ENCODE results near the gene CCDC178.

The CCDC178 gene

DNA sequence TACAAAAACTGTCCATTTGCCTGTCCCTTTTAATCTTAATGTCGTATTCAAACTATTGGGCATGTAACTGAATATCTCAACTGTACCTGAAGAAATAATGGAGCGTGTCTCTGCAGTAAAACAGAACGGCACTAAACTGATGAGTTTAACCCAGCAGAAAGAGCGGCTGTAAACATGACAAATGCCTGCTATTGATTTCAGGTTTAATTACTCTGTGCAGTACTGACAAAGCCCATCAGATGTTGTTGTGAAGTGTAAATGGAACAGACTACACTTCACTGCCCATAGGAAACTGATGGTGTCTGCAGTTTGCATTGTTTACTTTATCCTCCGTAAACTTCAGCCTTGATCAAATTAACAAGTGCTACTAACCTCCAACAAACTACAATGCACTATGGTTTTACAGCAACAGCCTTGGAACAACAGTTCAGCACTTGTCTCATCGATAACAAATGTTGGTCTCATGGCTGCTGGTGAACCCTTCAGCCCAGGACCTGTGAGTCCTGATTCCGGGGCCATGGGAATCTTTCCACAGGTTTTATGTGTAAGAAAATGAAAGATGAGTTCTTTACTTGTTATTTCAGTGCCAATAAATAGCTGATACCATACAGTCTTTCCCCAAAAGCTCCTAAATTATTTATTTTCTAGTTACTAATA, 316.5 kb downstream of the CCDC178 start:
- no peak overlapping the region for H2BK120ac ChIP-seq (ENCODE audit: insufficient read depth, low read length, poor library complexity)
- no peaks in the 10 kb centered on the region for H3K79me1 ChIP-seq (ENCODE audit: low read length)
- H3K4me3 ChIP-seq (ENCODE audit: low read depth, low read length), result no peak overlapping the region
- no peak overlapping the region for H3K4me2 ChIP-seq (ENCODE audit: low read length)
- no peak overlapping the region for H3K4ac ChIP-seq (ENCODE audit: low read depth, low read length)
- H2AK5ac ChIP-seq (ENCODE audit: low read length), result no peak overlapping the region
- no peaks in the 10 kb centered on the region for H3K4me1 ChIP-seq (ENCODE audit: control insufficient read depth in 1 of 2, insufficient read depth in 2 of 2, low read length in 2 of 2)
- H3K9ac ChIP-seq (ENCODE audit: low read length), result no peak overlapping the region
- no peaks in the 10 kb centered on the region for H3K27me3 ChIP-seq (ENCODE audit: insufficient read depth, low read length)
- H3K36me3 ChIP-seq (ENCODE audit: control insufficient read depth in 1 of 2, insufficient read depth in 2 of 2, low read length in 2 of 2), result no peaks in the 10 kb centered on the region
- no peak overlapping the region for H2AFZ ChIP-seq (ENCODE audit: insufficient read depth, low read length, poor library complexity)
- no peak overlapping the region for H3K23ac ChIP-seq (ENCODE audit: low read length)
- no peak overlapping the region for H3K27ac ChIP-seq (ENCODE audit: low read depth, low read length)
- no peak overlapping the region for H4K12ac ChIP-seq (ENCODE audit: low read depth, low read length)
- H4K8ac ChIP-seq (ENCODE audit: low read depth, low read length), result no peak overlapping the region
- H3K9me3 ChIP-seq (ENCODE audit: insufficient read depth, low read depth, low read length), result no peaks in the 10 kb centered on the region
- no peak overlapping the region for H2BK5ac ChIP-seq (ENCODE audit: low read depth, low read length, poor library complexity)
- no CpG with 5 or more reads among the region's 7 CpGs for WGBS (ENCODE audit: extremely low coverage, insufficient coverage, insufficient read length)
- no peaks in the 10 kb centered on the region for H3K79me2 ChIP-seq (ENCODE audit: control insufficient read depth, insufficient read depth, low read length, poor library complexity)
- no peak overlapping the region for H2BK12ac ChIP-seq (ENCODE audit: low read length)
- H4K91ac ChIP-seq (ENCODE audit: low read depth, low read length), result no peak overlapping the region
- H3K14ac ChIP-seq (ENCODE audit: low read length), result no peak overlapping the region
- H3K18ac ChIP-seq (ENCODE audit: low read length), result no peak overlapping the region
- DNase-seq, result no peak

DNA sequence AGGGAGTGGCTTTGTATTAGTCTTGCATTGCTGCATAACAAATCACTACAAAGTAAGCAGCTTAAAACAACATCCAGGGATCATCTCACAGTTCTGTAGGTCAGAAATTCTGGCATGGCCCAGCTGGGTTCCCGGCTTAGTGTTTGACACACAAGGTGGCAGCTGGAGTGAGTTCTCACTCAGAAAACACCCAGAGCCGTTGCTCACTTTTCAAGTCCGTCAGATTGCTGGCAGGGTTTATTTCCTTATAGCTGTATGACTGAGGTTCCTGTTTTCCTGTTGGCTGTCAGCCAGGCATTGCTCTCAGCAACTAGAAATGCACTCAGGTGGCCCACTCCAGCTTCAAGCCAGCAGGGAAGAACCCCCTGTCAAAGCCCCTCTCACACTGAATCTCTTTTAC, 324.1 kb downstream of the CCDC178 start:
- Histone ChIP-seq H2BK12ac (ENCODE audit: low read length) (no peak overlapping the region), H3K14ac (ENCODE audit: low read length) (no peak overlapping the region), H4K12ac (ENCODE audit: low read depth, low read length) (no peak overlapping the region), H3K4me1 (ENCODE audit: control insufficient read depth in 1 of 2, insufficient read depth in 2 of 2, low read length in 2 of 2) (no peaks in the 10 kb centered on the region), H3K79me1 (ENCODE audit: low read length) (no peaks in the 10 kb centered on the region), H3K18ac (ENCODE audit: low read length) (no peak overlapping the region), H2AK5ac (ENCODE audit: low read length) (no peak overlapping the region), H3K36me3 (ENCODE audit: control insufficient read depth in 1 of 2, insufficient read depth in 2 of 2, low read length in 2 of 2) (no peaks in the 10 kb centered on the region), H4K8ac (ENCODE audit: low read depth, low read length) (no peak overlapping the region), H3K79me2 (ENCODE audit: control insufficient read depth, insufficient read depth, low read length, poor library complexity) (no peaks in the 10 kb centered on the region), H2BK5ac (ENCODE audit: low read depth, low read length, poor library complexity) (no peak overlapping the region), H3K9me3 (ENCODE audit: insufficient read depth, low read depth, low read length) (no peaks in the 10 kb centered on the region), H3K23ac (ENCODE audit: low read length) (no peak overlapping the region), H3K9ac (ENCODE audit: low read length) (peak overlapping the region; percentile 5), H3K4me2 (ENCODE audit: low read length) (no peak overlapping the region), H4K91ac (ENCODE audit: low read depth, low read length) (no peak overlapping the region), H2AFZ (ENCODE audit: insufficient read depth, low read length, poor library complexity) (no peak overlapping the region), H3K4me3 (ENCODE audit: low read depth, low read length) (no peak overlapping the region), H3K27ac (ENCODE audit: low read depth, low read length) (no peak overlapping the region), H2BK120ac (ENCODE audit: insufficient read depth, low read length, poor library complexity) (no peak overlapping the region), H3K27me3 (ENCODE audit: insufficient read depth, low read length) (no peaks in the 10 kb centered on the region), H3K4ac (ENCODE audit: low read depth, low read length) (no peak overlapping the region)
- DNase-seq, result no peak
- WGBS (ENCODE audit: extremely low coverage, insufficient coverage, insufficient read length), result no CpG with 5 or more reads among the region's 3 CpGs

DNA sequence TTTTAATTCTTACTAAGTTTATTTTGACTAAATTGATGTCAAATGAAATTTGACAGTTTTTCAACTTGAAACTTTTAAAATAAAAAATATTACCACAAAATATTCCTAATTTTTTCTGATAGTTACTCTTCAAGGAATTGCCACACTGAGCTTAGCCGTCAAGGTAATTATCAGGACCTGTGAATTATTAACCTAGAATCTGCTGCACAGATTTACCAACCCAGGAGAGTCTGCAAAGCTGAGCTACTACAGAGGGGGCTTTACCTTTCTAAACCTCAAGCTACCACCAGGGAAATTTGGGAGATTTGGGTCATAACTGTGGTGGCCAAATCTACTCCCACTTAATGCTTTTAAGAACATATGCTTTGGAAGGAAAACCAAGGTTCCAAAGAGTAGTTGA, 324.6 kb downstream of the CCDC178 start:
- Histone ChIP-seq H3K4me3 (ENCODE audit: low read depth, low read length) (no peak overlapping the region), H2BK5ac (ENCODE audit: low read depth, low read length, poor library complexity) (no peak overlapping the region), H3K79me2 (ENCODE audit: control insufficient read depth, insufficient read depth, low read length, poor library complexity) (no peaks in the 10 kb centered on the region), H3K9ac (ENCODE audit: low read length) (no peak overlapping the region), H4K12ac (ENCODE audit: low read depth, low read length) (no peak overlapping the region), H2BK12ac (ENCODE audit: low read length) (no peak overlapping the region), H3K27ac (ENCODE audit: low read depth, low read length) (no peak overlapping the region), H3K9me3 (ENCODE audit: insufficient read depth, low read depth, low read length) (no peaks in the 10 kb centered on the region), H3K36me3 (ENCODE audit: control insufficient read depth in 1 of 2, insufficient read depth in 2 of 2, low read length in 2 of 2) (no peaks in the 10 kb centered on the region), H4K8ac (ENCODE audit: low read depth, low read length) (no peak overlapping the region), H3K4me1 (ENCODE audit: control insufficient read depth in 1 of 2, insufficient read depth in 2 of 2, low read length in 2 of 2) (no peaks in the 10 kb centered on the region), H3K18ac (ENCODE audit: low read length) (no peak overlapping the region), H3K14ac (ENCODE audit: low read length) (no peak overlapping the region), H3K79me1 (ENCODE audit: low read length) (no peaks in the 10 kb centered on the region), H3K23ac (ENCODE audit: low read length) (no peak overlapping the region), H2BK120ac (ENCODE audit: insufficient read depth, low read length, poor library complexity) (no peak overlapping the region), H3K4ac (ENCODE audit: low read depth, low read length) (no peak overlapping the region), H3K4me2 (ENCODE audit: low read length) (no peak overlapping the region), H2AK5ac (ENCODE audit: low read length) (no peak overlapping the region), H3K27me3 (ENCODE audit: insufficient read depth, low read length) (no peaks in the 10 kb centered on the region), H4K91ac (ENCODE audit: low read depth, low read length) (no peak overlapping the region), H2AFZ (ENCODE audit: insufficient read depth, low read length, poor library complexity) (no peak overlapping the region)
- no CpG with 5 or more reads among the region's 1 CpG for WGBS (ENCODE audit: extremely low coverage, insufficient coverage, insufficient read length)
- no peak for DNase-seq

DNA sequence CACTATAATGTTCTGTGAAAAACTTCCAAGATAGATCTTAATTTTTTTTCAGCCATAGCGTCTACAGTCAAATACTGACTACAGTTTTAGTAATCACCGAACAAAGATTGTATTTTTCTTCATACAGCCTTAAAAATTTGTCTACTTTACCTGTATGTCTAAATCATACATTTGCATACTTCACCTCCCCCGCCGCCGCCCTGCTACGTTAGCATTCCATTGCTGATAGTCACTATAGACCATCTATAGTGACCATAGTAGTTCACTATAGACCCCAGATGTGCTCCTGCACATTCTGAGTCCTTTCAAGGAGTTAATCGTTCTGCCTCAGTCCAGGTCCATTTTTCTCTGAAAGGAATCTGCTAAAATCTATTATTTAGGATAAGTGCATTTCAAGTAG, 325.0 kb downstream of the CCDC178 start:
- no peaks in the 10 kb centered on the region for H3K27me3 ChIP-seq (ENCODE audit: insufficient read depth, low read length)
- no peak overlapping the region for H2AFZ ChIP-seq (ENCODE audit: insufficient read depth, low read length, poor library complexity)
- no peak overlapping the region for H2BK5ac ChIP-seq (ENCODE audit: low read depth, low read length, poor library complexity)
- WGBS (ENCODE audit: extremely low coverage, insufficient coverage, insufficient read length), result no CpG with 5 or more reads among the region's 7 CpGs
- no peak overlapping the region for H3K18ac ChIP-seq (ENCODE audit: low read length)
- no peak overlapping the region for H2BK12ac ChIP-seq (ENCODE audit: low read length)
- no peaks in the 10 kb centered on the region for H3K4me1 ChIP-seq (ENCODE audit: control insufficient read depth in 1 of 2, insufficient read depth in 2 of 2, low read length in 2 of 2)
- H3K79me1 ChIP-seq (ENCODE audit: low read length), result no peaks in the 10 kb centered on the region
- H3K4me2 ChIP-seq (ENCODE audit: low read length), result no peak overlapping the region
- no peak overlapping the region for H4K12ac ChIP-seq (ENCODE audit: low read depth, low read length)
- no peak overlapping the region for H3K27ac ChIP-seq (ENCODE audit: low read depth, low read length)
- no peak overlapping the region for H3K14ac ChIP-seq (ENCODE audit: low read length)
- H4K8ac ChIP-seq (ENCODE audit: low read depth, low read length), result no peak overlapping the region
- H3K36me3 ChIP-seq (ENCODE audit: control insufficient read depth in 1 of 2, insufficient read depth in 2 of 2, low read length in 2 of 2), result no peaks in the 10 kb centered on the region
- no peaks in the 10 kb centered on the region for H3K9me3 ChIP-seq (ENCODE audit: insufficient read depth, low read depth, low read length)
- no peak overlapping the region for H3K23ac ChIP-seq (ENCODE audit: low read length)
- H3K79me2 ChIP-seq (ENCODE audit: control insufficient read depth, insufficient read depth, low read length, poor library complexity), result no peaks in the 10 kb centered on the region
- no peak overlapping the region for H4K91ac ChIP-seq (ENCODE audit: low read depth, low read length)
- H3K4ac ChIP-seq (ENCODE audit: low read depth, low read length), result no peak overlapping the region
- H2AK5ac ChIP-seq (ENCODE audit: low read length), result no peak overlapping the region
- H3K9ac ChIP-seq (ENCODE audit: low read length), result no peak overlapping the region
- no peak for DNase-seq
- no peak overlapping the region for H2BK120ac ChIP-seq (ENCODE audit: insufficient read depth, low read length, poor library complexity)
- H3K4me3 ChIP-seq (ENCODE audit: low read depth, low read length), result no peak overlapping the region
